GM21529 (cell line): ENCODE results near the gene DRG2.

Source experiments
- ATAC-seq: cut with Tn5 transposase; IDR thresholded peaks from one replicate; pipeline ENCODE4 v1.9.1; 2021; ENCODE audit not compliant: unreplicated experiment

Gene DRG2

DNA sequence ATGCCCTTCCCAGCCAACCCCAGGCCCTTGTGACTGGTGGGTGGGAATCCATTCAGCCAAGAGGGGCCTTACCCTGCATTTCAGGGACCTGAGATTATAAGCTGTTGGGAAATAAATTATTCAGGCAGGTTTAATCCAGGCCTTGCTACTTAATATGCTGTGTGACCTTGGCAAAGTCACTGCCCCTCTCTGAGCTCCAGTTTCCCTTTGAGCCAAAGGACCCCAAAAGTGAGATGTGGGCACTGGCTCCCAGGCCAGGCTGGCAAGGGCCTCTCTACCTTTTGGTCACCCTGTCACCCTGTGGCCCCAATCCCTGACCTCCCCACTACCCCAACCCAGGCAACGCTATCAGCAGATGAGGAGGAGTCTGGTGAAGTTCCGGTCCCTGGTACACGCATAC, 54.7 kb downstream of the DRG2 start:
- no peak for ATAC-seq

DNA sequence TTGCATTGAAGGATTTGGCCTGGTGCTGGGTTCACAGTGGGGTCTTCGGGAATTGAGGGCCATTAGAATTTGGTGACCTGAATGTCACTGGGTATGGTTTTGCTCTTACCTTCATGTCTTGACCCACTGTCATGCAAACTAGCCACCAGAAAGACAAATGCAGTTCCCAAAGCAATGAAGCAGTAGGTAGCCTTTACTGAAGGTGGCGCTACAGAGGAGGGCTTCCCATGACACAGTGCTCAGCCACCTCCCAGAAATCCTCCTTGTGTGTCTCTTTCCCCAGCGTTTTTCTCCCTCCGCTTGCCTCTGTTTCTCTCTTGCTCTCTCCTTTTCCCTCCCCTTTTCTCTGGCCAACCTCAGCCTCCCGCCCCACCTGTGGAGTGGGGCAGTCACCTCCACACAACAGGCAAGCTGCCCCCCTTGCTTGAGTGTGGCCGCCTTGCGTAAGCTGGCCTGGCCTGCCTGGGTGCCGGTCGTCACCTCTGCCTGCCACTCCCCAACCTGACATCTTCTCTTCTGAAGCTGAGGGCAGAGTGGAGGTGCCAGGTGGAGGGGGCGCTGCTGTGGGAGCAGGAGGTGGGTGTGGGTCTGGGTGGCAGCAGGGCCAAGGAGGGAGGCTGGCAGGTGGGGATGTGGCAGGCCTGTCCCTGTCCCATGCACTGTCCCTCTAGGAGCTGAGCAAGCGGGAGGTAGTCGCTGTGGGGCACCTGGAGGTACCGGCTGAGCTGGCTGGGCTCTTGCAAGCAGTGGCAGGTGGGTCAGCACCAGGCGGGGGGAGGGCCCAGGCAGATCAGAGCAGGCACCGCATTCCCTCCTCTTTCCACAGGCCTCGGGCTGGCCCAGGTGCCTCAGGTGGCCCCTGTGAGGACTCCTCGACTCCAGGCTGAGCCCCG, 55.5 kb downstream of the DRG2 start:
- no peak for ATAC-seq

DNA sequence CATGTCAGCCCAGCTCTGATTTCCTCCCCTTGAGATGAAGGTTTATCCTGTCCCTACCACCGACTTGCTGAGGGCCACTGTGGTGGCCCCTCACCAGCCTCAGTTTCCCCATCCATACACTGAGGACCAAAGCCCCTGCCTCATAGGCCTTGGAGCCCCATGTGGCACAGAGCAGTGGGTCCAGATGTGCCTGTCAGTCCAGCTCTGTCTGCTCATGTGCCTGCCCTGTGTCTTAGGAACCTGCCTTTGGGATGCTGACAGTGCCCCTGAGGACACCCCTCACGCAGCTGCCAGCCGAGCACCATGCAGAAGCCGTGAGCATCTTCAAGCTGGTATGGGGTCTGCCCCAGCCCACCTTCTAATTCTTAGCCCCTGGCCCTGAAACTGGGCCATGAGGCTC, 56.5 kb downstream of the DRG2 start:
- no peak for ATAC-seq

DNA sequence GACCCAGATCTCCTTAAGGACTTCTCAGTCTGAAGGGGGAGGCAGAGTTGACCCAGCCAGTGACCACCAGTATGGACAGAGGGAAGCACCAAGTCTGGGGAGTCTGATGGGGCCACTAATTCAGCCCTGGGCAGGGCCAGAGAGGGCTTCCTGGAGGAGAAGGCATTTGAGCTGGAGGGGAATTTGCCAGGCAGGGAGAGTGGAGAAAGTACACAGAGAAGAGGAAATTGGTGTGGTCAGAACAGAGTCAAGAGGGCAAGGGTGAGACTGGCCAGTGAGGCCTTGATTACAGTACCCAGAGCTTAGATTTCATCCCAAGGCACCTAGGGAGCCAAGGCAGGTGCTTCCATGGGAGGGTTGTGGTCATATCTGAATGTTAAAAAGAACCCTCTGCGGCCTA, 57.1 kb downstream of the DRG2 start:
- ATAC-seq: no peak

DNA sequence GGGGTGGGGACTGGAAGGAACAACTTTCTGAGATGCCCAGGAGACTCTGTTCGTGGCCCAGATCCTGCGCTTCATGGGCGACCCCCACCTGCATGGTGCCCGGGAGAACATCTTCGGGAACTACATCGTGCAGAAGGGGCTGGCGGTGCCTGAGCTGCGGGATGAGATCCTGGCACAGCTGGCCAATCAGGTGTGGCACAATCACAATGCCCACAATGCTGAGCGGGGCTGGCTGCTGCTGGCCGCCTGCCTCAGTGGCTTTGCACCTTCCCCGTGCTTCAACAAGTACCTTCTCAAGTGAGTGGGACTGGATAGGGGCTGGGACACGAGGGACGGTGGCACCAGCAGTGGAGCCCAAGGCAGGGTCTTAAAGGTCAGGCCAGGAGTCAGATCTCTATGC, 58.1 kb downstream of the DRG2 start:
- no peak for ATAC-seq

DNA sequence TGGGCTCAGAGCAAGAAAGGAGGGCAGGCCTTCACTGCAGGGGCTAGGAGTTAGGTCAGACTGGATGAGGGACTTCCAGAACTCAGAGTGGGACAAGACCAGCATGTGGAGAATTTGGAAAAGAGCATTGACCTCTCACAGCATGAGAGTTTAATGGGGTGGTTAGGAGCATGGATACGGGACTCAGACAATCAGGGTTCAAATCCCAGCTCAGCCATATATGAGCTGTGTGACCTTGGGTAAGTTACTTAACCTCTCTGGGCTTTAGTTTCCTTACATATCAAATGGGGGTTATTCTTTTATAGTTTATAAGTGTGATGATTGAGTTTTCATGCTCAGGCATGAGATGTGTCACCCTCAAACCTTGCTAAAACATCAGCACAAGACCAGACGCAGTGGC, 58.5 kb downstream of the DRG2 start:
- ATAC-seq: no peak

DNA sequence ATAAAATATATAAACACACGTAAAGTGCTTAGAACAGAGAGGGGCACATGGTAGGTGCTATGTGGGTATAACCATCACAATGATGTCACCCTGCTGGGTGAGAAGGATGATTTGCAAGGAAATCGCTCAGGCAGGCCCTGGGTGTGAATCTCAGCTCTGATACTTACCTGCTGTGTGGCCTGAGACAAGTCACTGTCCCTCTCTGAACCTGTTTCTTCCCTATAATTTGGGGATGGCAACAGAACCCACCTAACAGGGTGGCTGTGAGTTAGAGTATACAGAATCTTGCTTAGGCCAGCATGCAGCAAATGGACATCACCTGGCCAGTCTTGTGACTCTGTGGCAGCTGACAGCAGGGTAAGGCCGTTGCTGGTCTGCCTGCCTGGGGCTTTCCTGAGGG, 59.2 kb downstream of the DRG2 start:
- no peak for ATAC-seq

DNA sequence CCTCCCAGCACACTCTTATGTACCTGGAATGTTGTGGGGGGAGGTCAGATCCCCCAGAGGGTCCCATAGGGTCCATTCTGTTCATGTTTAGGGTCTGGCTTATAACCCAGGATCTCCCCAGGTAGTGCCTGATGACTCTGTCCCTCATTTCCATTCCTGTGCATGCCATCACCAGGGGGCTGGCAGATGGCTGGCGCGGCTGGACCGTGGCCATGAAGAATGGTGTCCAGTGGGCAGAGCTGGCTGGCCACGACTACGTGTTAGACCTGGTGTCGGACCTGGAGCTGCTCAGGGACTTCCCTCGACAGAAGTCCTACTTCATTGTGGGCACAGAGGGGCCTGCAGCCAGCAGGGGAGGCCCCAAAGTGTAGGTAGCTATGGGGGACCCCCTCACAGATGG, 60.8 kb downstream of the DRG2 start:
- ATAC-seq: no peak

DNA sequence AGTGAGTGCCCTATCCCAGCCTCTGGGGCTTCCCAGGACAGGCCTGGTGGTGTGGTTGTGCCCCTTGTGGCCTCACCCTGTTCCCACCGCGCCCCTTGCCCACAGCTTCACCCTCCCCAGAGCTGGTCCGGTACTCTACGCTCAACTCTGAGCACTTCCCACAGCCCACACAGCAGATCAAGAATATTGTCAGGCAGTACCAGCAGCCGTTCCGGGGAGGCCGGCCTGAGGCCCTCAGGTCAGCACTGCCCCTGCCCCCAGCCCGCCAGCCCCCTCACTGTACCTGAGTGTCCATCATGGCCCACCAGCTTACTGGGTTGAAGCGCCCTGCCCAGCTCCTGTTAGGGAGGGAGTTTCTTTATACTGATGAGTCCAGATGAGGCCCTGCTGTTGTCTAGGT, 63.5 kb downstream of the DRG2 start:
- no peak for ATAC-seq

DNA sequence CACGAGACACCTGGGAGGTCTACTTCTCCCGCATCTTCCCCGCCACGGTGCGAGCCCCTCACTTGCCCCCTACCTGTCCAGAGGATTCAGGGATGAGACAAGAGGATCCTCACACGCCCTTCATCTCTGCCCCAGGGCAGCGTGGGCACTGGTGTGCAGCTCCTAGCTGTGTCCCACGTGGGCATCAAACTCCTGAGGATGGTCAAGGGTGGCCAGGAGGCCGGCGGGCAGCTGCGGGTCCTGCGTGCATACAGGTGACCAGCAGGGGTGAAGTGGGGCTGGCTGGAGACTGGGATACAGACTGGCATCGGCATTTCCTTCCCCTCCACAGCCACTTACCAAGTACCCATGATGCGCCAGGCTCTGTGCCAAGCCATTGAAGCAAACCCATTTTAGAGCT, 67.4 kb downstream of the DRG2 start:
- no peak for ATAC-seq

DNA sequence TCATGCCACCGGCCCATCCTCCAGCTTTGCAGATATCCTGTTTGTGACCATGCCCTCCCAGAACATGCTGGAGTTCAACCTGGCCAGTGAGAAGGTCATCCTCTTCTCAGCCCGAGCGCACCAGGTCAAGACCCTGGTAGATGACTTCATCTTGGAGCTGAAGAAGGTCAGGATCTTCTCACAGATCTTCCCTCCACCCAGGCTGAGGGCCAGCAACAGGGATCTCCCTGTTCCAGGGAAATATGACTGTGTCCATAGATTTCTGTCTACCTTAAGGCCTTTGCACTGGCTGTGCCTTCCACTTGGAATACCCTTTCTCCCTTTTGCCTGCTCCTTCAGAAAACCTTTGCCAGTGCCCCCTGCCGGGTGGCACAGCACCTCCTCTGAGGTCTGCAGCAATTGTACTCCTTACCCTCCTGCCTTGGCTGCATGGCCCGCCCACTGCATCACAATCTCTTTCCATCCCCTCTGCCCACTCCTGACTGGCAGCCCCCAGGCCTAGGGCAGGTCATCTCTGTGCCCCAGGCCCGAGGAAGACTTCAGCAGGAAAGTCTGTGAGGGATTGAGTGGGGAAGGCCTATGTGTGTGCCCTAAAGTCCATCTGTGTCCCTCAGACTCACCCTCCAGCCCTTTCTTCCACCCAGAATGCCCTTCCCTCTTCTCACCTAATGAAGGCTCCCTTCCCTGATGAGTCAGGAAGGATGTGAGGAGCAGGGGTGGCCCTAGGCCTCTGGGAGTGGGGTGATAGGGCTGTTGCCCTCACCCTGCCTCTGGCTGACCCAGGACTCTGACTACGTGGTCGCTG, 68.6 kb downstream of the DRG2 start:
- ATAC-seq: no peak

DNA sequence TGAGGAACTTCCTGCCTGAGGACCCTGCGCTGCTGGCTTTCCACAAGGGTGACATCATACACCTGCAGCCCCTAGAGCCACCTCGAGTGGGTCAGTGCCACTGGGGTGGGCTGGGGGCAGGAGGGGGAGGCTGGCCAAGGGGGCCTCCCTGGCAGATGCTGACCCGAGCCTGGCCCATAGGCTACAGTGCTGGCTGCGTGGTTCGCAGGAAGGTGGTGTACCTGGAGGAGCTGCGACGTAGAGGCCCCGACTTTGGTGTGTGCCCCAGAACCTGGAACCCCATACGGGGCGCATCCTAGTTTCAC, 69.2 kb downstream of the DRG2 start:
- no peak for ATAC-seq
